ENCODE results near the gene IGF2R. TPM values are rescaled to one million over a fixed set of nuclear protein-coding genes. Genes with fewer than 3 reads are reported as not detected.

Gene IGF2R
- total and polyA plus RNA-seq, 2 experiments from 2014 or later = 61.2 to 132 TPM

- Histone ChIP-seq H3K4me1 (ENCODE audit: insufficient read depth) (peaks cover 6% of the 10 kb centered on the region), H3K4me2 (no peak overlapping the region), H3K27me3 (no peaks in the 10 kb centered on the region), H3K4me3 (no peak overlapping the region), H3K36me3 (replicated peaks; ENCODE audit: insufficient read depth, low read depth) (no peaks in the 10 kb centered on the region), H3K9me3 (ENCODE audit: low read depth) (no peaks in the 10 kb centered on the region), H2AFZ (no peak overlapping the region), H3K79me2 (no peaks in the 10 kb centered on the region), H3K27ac (no peak overlapping the region), H3K9me2 (replicated peaks; ENCODE audit: insufficient read depth) (no peaks in the 10 kb centered on the region), H4K20me1 (ENCODE audit: insufficient read depth, poor library complexity, severe bottlenecking) (no peaks in the 10 kb centered on the region)
- DNase-seq (ENCODE audit: low spot score) = no peak
- TF ChIP-seq EZH2phosphoT487 (IDR thresholded peaks at IDR 0.05; ENCODE audit: low read depth, severe bottlenecking, unreplicated experiment) (no peak), EZH2 (IDR thresholded peaks at IDR 0.05; ENCODE audit: borderline replicate concordance) (no peak), CTCF (IDR thresholded peaks at IDR 0.05; ENCODE audit: poor library complexity) (no peak)
- WGBS (ENCODE audit: low lambda C conversion rate, missing lambda C conversion rate) = 98% methylated on average over 13 of the region's 13 CpGs
Measured at GRCh38 chr6:160130729-160131484, 162.0 kb downstream of the IGF2R start.

GRCh38 chr6:160131636-160132296 is 162.9 kb downstream of the IGF2R start:
- TF ChIP-seq CTCF (IDR thresholded peaks at IDR 0.05; ENCODE audit: poor library complexity) = no peak
- no peak for TF ChIP-seq EZH2 (IDR thresholded peaks at IDR 0.05; ENCODE audit: borderline replicate concordance)
- no peak for TF ChIP-seq EZH2phosphoT487 (IDR thresholded peaks at IDR 0.05; ENCODE audit: low read depth, severe bottlenecking, unreplicated experiment)
- H2AFZ ChIP-seq = no peak overlapping the region

DNA sequence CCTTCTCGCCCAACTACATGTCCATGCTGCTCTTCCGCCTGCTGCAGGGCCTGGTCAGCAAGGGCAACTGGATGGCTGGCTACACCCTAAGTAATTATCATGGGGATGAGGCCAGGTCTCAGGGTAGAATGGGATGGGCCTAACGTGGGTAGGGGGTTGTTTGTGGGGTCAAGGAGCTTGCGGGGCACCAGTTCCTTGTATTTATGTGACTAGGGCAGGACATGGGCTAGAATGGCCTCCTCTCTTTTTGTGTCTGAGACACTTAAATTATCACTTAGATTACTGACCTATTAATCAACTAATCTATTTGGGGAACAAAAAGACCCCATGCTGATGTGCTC is 163.4 kb downstream of the IGF2R start:
- no peak for TF ChIP-seq CTCF (IDR thresholded peaks at IDR 0.05; ENCODE audit: poor library complexity)
- TF ChIP-seq EZH2phosphoT487 (IDR thresholded peaks at IDR 0.05; ENCODE audit: low read depth, severe bottlenecking, unreplicated experiment) = no peak
- TF ChIP-seq EZH2 (IDR thresholded peaks at IDR 0.05; ENCODE audit: borderline replicate concordance) = no peak
- H4K20me1 ChIP-seq (ENCODE audit: insufficient read depth, poor library complexity, severe bottlenecking) = no peaks in the 10 kb centered on the region
- no peak overlapping the region for H3K4me3 ChIP-seq
- no peaks in the 10 kb centered on the region for H3K36me3 ChIP-seq (replicated peaks; ENCODE audit: insufficient read depth, low read depth)
- H3K9me2 ChIP-seq (replicated peaks; ENCODE audit: insufficient read depth) = no peaks in the 10 kb centered on the region
- no peak overlapping the region for H2AFZ ChIP-seq
- H3K4me2 ChIP-seq = no peak overlapping the region
- H3K9me3 ChIP-seq (ENCODE audit: low read depth) = no peaks in the 10 kb centered on the region
- H3K79me2 ChIP-seq = no peaks in the 10 kb centered on the region
- H3K27me3 ChIP-seq = no peaks in the 10 kb centered on the region
- no peak for DNase-seq (ENCODE audit: low spot score)
- peaks cover 9% of the 10 kb centered on the region for H3K4me1 ChIP-seq (ENCODE audit: insufficient read depth)
- no peak overlapping the region for H3K27ac ChIP-seq
- 82% methylated on average over 4 of the region's 4 CpGs for WGBS (ENCODE audit: low lambda C conversion rate, missing lambda C conversion rate)

More at GRCh38 chr6:160131636-160132296, 162.9 kb downstream of the IGF2R start:
- no peak overlapping the region for H3K4me3 ChIP-seq
- H3K9me2 ChIP-seq (replicated peaks; ENCODE audit: insufficient read depth) = no peaks in the 10 kb centered on the region
- DNase-seq (ENCODE audit: low spot score) = no peak
- WGBS (ENCODE audit: low lambda C conversion rate, missing lambda C conversion rate) = 98% methylated on average over 17 of the region's 19 CpGs
- H3K27me3 ChIP-seq = no peaks in the 10 kb centered on the region
- no peaks in the 10 kb centered on the region for H3K36me3 ChIP-seq (replicated peaks; ENCODE audit: insufficient read depth, low read depth)
- H3K4me1 ChIP-seq (ENCODE audit: insufficient read depth) = peaks cover 6% of the 10 kb centered on the region
- H3K27ac ChIP-seq = no peak overlapping the region
- H3K79me2 ChIP-seq = no peaks in the 10 kb centered on the region
- H4K20me1 ChIP-seq (ENCODE audit: insufficient read depth, poor library complexity, severe bottlenecking) = no peaks in the 10 kb centered on the region
- H3K4me2 ChIP-seq = no peak overlapping the region
- no peaks in the 10 kb centered on the region for H3K9me3 ChIP-seq (ENCODE audit: low read depth)
